GM12878 (cell line): ENCODE measurements around the gene AKR1C3. TPM values are rescaled to one million over a fixed set of nuclear protein-coding genes. Genes with fewer than 3 reads are reported as not detected.

Experiments
- ATAC-seq: fragments of 200-7000 bp; cut with Tn5 transposase; 3 replicates; pipeline ENCODE4 v1.9.1; 2020; ENCODE audit warnings: mild to moderate bottlenecking, moderate library complexity
- BruUV-seq: library from RNA; stranded (reverse); fragments of 400-500 nt; replicated peaks from 2 replicates; lab custom pipeline; 2021; lab: Mats Ljungman, UMichigan
- CTCF ChIA-PET: fragments of 300-600 bp; sonication (Branson Sonifier 250); formaldehyde crosslinking; extraction: SDS; loops from one replicate; lab custom pipeline; 2021; ENCODE audit warnings: inconsistent platforms; lab: Yijun Ruan, JAX
- POLR2A ChIA-PET: fragments of 350-600 bp; formaldehyde crosslinking; extraction: SDS; loops from one replicate; lab custom pipeline; 2021; ENCODE audit warnings: inconsistent platforms; lab: Charles Lee
- RAD21 ChIA-PET: fragments of 300-600 bp; sonication (Branson Sonifier 250); formaldehyde crosslinking; loops from one replicate; lab custom pipeline; 2023; ENCODE audit warnings: antibody characterized with exemption; ENCODE audit not compliant: unreplicated experiment; lab: Charles Lee
- SMC1A ChIA-PET: fragments of 300-600 bp; sonication (Branson Sonifier 250); formaldehyde crosslinking; loops from one replicate; lab custom pipeline; 2023; ENCODE audit not compliant: unreplicated experiment, uncharacterized antibody; lab: Charles Lee
- DNase-seq: peaks from one replicate; pipeline ENCODE4 v3.0.0-alpha.2; 2011; ENCODE audit warnings: low read depth, low spot score
- FAIRE-seq: peaks from 3 replicates; lab custom pipeline; 2011; peaks lifted over from hg19 to GRCh38; lab: Jason Lieb, UNC
- H2AFZ ChIP-seq: 2 replicates; pipeline ENCODE4 v1.6.0; 2011; ENCODE audit warnings: low read depth, low read length, control low read depth; ENCODE audit not compliant: control insufficient read depth
- H3K27ac ChIP-seq: 2 replicates; pipeline ENCODE4 v1.5.1; 2011; ENCODE audit warnings: control low read depth; ENCODE audit not compliant: control insufficient read depth, insufficient read depth
- H3K27me3 ChIP-seq, 2 experiments: replicated peaks in 1 of 2; 2 replicates each; pipeline versions ENCODE4 v1.6.0 to v1.6.1; 2011; ENCODE audit warnings: low read length in 1 of 2; ENCODE audit not compliant: control insufficient read depth in 2 of 2, insufficient read depth in 2 of 2
- H3K36me3 ChIP-seq, 2 experiments: 2 replicates each; pipeline ENCODE4 v1.5.1; 2011; ENCODE audit warnings: low read length in 1 of 2; ENCODE audit not compliant: control insufficient read depth in 2 of 2, insufficient read depth in 2 of 2
- H3K4me1 ChIP-seq: 2 replicates; pipeline ENCODE4 v1.6.1; 2011; ENCODE audit warnings: mild to moderate bottlenecking, low read length, moderate library complexity, mixed read lengths; ENCODE audit not compliant: control insufficient read depth, insufficient read depth
- H3K4me2 ChIP-seq: 2 replicates; pipeline ENCODE4 v1.6.0; 2011; ENCODE audit warnings: control low read depth; ENCODE audit not compliant: control insufficient read depth, insufficient read depth
- H3K4me3 ChIP-seq: fragments of 200-600 bp; sonication (generic); 2 replicates; pipeline ENCODE4 v1.5.1; 2016
- H3K79me2 ChIP-seq: 2 replicates; pipeline ENCODE4 v1.6.0; 2011; ENCODE audit warnings: low read length; ENCODE audit not compliant: control insufficient read depth, insufficient read depth
- H3K9ac ChIP-seq: 2 replicates; pipeline ENCODE4 v1.8.0; 2011; ENCODE audit warnings: low read length, control low read depth, mixed read lengths; ENCODE audit not compliant: control insufficient read depth, insufficient read depth
- H3K9me3 ChIP-seq: replicated peaks from 3 replicates; pipeline ENCODE4 v1.5.1; 2011; ENCODE audit warnings: mild to moderate bottlenecking, low read length; ENCODE audit not compliant: control insufficient read depth, insufficient read depth
- H4K20me1 ChIP-seq: 2 replicates; pipeline ENCODE4 v1.6.0; 2011; ENCODE audit not compliant: control insufficient read depth, insufficient read depth
- FOS ChIP-seq: IDR thresholded peaks from 3 replicates; pipeline ENCODE4 v1.6.1; 2011; ENCODE audit warnings: borderline replicate concordance; ENCODE audit not compliant: insufficient read length; ENCODE audit errors: extremely low read depth
- FOXK2 ChIP-seq: fragments of 450-650 bp; IDR thresholded peaks from 2 replicates; pipeline ENCODE4 v1.6.1; 2017; ENCODE audit warnings: mild to moderate bottlenecking, moderate library complexity
- IRF4 ChIP-seq: IDR thresholded peaks from 2 replicates; pipeline ENCODE4 v1.6.1; 2011; ENCODE audit warnings: low read depth, low read length
- NR2C1 ChIP-seq: fragments of 450-650 bp; IDR thresholded peaks from 2 replicates; pipeline ENCODE4 v1.6.1; 2017; ENCODE audit warnings: antibody characterized with exemption, mild to moderate bottlenecking, moderate library complexity
- POLR2AphosphoS2 ChIP-seq: IDR thresholded peaks from 2 replicates; pipeline ENCODE4 v1.6.1; 2011; ENCODE audit warnings: low read depth, mild to moderate bottlenecking, low read length, improper control_type of control experiment, moderate library complexity
- RAD51 ChIP-seq: fragments of 450-650 bp; IDR thresholded peaks from 2 replicates; pipeline ENCODE4 v1.6.1; 2016; ENCODE audit warnings: moderate library complexity, mild to moderate bottlenecking, inconsistent platforms
- SUPT20H ChIP-seq: IDR thresholded peaks from 2 replicates; pipeline ENCODE4 v1.6.1; 2011; ENCODE audit warnings: low read depth, mild to moderate bottlenecking, low read length, moderate library complexity, borderline replicate concordance; ENCODE audit not compliant: control insufficient read depth
- ZNF384 ChIP-seq: IDR thresholded peaks from 2 replicates; pipeline ENCODE4 v1.6.1; 2012; ENCODE audit warnings: low read depth, mild to moderate bottlenecking, low read length, improper control_type of control experiment, borderline replicate concordance
- WGBS: methylation state at CpG from one replicate; pipeline ENCODE4 v1.1.6; 2016; ENCODE audit warnings: low lambda C conversion rate; ENCODE audit not compliant: insufficient replicate concordance, insufficient coverage; ENCODE audit errors: missing lambda C conversion rate; 5-methylcytosine and 5-hydroxymethylcytosine counted together
- in situ Hi-C: fragments of 300-500 bp; cut with MboI; formaldehyde crosslinking; loops from 9 replicates; pipeline ENCODE4 v1.14.3; 2018; ENCODE audit warnings: mixed read lengths
- intact Hi-C: fragments of 100-400 bp; cut with micrococcal nuclease; formaldehyde crosslinking; loops from one replicate; pipeline ENCODE4 v1.14.2; 2022; ENCODE audit not compliant: unreplicated experiment
- polyA plus RNA-seq, 11 experiments: library from polyadenylated mRNA; depleted of rRNA in 4 of 11; unstranded in 6 of 11; stranded (reverse) in 5 of 11; fragments of >200 nt; fragmentation: Nextera tagmentation in 4 of 11; fragmentation: Illumina TruSeq in 1 of 11; extraction: Ambion mirVana in 4 of 11; extraction: Trizol in 1 of 11; gene quantifications; 1 replicate in 1 of 11; 2 replicates in 10 of 11; pipeline versions ENCODE4 v1.2.1 to v1.2.3, GENCODE V29; 2011 to 2016; ENCODE audit warnings: inconsistent platforms in 2 of 11, missing spikeins in 2 of 11, low read depth in 1 of 11
- total RNA-seq, 4 experiments: library from RNA; depleted of rRNA in 3 of 4; stranded (reverse); fragments of >200 nt in 3 of 4; fragmentation: Illumina TruSeq in 1 of 4; extraction: Trizol in 1 of 4; gene quantifications; 2 replicates each; pipeline versions ENCODE4 v1.2.1 to v1.2.3, GENCODE V29; 2013 to 2021

Gene AKR1C3
- total and polyA plus RNA-seq, 10 of the 15 experiments (the other 5 are each of a cell fraction or from before 2014, with no cell fraction given): 0.26 to 0.35 TPM; not detected in 8

DNA sequence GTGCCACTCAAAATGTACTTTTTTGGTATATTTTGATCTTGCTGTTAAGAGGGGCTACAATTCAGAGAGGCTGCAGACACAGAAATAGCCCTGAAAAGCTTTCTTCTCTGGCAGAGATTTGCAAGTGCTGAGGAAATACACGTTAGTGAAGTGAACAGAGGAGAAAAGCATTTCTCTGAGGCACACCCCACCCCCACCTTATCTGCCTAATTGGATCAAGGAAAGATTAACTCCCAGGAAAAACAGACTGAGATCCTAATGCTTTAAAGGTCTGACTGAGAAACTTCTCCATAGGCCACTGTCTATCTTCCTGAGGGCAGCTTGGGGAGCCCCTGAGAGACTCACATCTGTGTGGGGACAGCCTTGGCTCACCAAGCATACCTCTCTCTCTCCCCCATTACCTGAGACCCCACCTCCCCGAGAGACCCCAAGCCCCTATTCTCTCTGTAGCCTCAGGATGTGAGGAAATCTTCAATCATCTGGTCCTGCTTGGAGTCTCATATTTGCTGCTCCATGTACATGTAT is 14.8 kb upstream of the AKR1C3 start:
- Histone ChIP-seq H3K4me1 (no peaks in the 10 kb centered on the region), H3K4me2 (no peak overlapping the region), H2AFZ (no peak overlapping the region), H3K27ac (no peak overlapping the region), H3K79me2 (no peaks in the 10 kb centered on the region), H4K20me1 (no peaks in the 10 kb centered on the region), H3K9ac (no peak overlapping the region), H3K4me3 (no peak overlapping the region), H3K9me3 (no peaks in the 10 kb centered on the region), H3K36me3 (no peaks in the 10 kb centered on the region), H3K27me3 (no peaks in the 10 kb centered on the region)
- CTCF ChIA-PET: no interaction called here
- no peak for FAIRE-seq
- DNase-seq: no peak
- TF ChIP-seq RAD51 (no peak), POLR2AphosphoS2 (no peak), FOS (no peak), ZNF384 (no peak)
- in situ Hi-C loops: no loop called here
- RAD21 ChIA-PET: no interaction called here
- 0% methylated on average over 2 of the region's 2 CpGs for WGBS
- intact Hi-C loops: no loop called here
- POLR2A ChIA-PET: no interaction called here
- no TSS peak for BruUV-seq
- ATAC-seq: no peak
- SMC1A ChIA-PET: no interaction called here

DNA sequence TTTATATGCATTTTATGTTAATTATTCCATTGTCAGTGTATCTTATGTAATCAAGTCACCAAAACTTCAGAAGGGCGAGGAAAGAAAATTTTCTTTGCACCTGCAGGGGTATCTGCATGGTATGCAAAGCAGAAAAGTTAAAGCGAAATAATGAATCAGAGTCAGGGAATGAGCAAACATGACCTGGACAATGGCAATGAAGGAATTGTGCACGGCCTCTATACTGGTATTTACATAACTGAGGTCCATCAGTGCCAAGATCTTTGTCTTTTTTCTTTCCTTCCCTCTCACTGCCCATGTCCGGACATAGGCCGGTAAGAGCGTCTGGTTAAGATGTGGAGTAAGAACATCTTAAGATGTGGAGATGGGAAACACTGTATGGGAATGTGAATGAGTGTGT is 14.4 kb upstream of the AKR1C3 start:
- Histone ChIP-seq H3K4me2 (no peak overlapping the region), H4K20me1 (no peaks in the 10 kb centered on the region), H3K27ac (no peak overlapping the region), H3K36me3 (no peaks in the 10 kb centered on the region), H3K27me3 (no peaks in the 10 kb centered on the region), H3K4me1 (no peaks in the 10 kb centered on the region), H3K9me3 (no peaks in the 10 kb centered on the region), H3K9ac (no peak overlapping the region), H3K4me3 (no peak overlapping the region), H2AFZ (no peak overlapping the region), H3K79me2 (no peaks in the 10 kb centered on the region)
- TF ChIP-seq SUPT20H: no peak
- TF ChIP-seq NR2C1: no peak
- TF ChIP-seq IRF4: no peak
- TF ChIP-seq FOXK2: no peak
- no peak for TF ChIP-seq RAD51
- ATAC-seq: no peak
- RAD21 ChIA-PET: no interaction called here
- BruUV-seq: no TSS peak
- POLR2A ChIA-PET: no interaction called here
- 51% methylated on average over 6 of the region's 6 CpGs for WGBS
- no peak for DNase-seq
- FAIRE-seq: no peak
- in situ Hi-C loops: no loop called here
- intact Hi-C loops: no loop called here
- SMC1A ChIA-PET: no interaction called here
- CTCF ChIA-PET: no interaction called here
